HL-60/S4 (cell line): Measurements from ENCODE around the gene KRT83.
"Not testable (repeated sequence)": the region's sequence is repeated elsewhere in the genome, so short reads cannot be mapped to it uniquely, and the experiment has no call there.

Experiments
- in situ Hi-C: fragments of 300-500 bp; cut with MboI; formaldehyde crosslinking; loops from 2 replicates; pipeline ENCODE4 v1.14.3; 2022; ENCODE audit warnings: low sequenced_read_pairs

The KRT83 gene

DNA sequence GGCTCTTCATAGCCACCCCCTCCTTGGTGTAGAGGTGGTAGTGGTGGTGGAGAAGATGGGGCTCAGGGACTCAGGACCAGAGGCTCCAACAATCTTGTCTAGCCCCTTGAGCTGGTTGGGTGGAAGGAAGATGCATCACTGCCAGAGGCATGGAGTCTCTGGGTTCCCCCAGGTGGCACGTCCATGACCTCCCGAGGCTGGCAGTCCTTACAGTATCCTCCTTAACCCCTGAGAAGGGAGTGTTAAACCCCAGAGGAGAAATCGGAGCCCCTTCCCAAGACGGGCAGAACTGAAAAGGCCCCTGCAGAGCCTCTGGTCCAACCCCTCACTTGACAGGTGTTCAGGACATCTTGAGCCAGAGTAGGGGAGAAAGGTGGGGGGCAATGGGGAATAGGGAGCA lies 9.1 kb downstream of the KRT83 start:
- in situ Hi-C loops: no loop called here

DNA sequence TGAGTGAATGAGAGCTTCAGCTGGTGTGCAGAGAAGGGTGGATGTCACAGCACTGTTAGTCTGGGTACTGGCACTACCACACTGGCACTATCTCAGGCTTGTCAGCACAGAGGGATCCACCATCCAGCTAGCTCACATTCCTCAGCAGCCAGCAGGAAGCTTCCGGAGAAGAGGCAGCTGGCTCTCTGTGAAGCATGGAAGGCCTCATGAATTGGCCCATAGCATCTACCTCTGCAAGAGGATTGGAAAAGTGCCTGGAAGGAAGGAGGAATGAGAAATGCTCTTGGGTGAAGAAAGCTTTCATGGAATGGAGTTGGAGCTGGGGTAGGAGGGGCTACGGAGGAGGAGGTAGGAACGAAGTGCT lies 9.9 kb downstream of the KRT83 start:
- in situ Hi-C loops: no loop called here

DNA sequence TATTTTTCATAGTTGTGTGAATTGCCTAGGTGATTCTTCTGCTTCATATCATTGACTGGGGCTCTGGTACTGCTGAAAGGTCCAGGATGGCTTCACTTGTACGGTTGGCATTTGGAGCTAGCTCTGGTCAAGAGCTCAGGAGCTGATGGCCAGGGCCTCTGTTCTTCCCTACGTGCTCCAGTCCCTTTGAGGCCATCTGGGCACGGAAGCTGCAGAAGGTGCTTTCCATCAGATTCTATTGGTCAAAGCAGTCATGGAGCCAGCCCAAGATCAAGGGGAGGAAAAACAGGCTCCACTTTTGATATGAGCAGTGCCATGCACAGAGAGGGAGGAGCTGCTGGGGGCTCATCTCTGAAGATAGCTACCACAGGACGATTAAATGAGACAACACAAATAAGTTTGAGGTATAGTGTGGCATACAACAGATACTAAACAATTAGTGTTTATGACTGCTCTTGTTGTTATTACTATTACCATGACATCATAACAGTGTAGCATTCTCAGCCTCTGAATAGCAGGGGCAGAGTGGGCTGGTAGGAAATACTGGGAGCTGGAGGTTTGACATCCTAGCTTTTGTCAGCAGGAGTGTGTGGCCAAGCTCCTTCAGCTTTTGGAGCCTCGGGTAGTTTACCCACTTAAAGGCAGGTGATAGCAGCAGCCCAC lies 10.4 kb downstream of the KRT83 start:
- in situ Hi-C loops: no loop called here

DNA sequence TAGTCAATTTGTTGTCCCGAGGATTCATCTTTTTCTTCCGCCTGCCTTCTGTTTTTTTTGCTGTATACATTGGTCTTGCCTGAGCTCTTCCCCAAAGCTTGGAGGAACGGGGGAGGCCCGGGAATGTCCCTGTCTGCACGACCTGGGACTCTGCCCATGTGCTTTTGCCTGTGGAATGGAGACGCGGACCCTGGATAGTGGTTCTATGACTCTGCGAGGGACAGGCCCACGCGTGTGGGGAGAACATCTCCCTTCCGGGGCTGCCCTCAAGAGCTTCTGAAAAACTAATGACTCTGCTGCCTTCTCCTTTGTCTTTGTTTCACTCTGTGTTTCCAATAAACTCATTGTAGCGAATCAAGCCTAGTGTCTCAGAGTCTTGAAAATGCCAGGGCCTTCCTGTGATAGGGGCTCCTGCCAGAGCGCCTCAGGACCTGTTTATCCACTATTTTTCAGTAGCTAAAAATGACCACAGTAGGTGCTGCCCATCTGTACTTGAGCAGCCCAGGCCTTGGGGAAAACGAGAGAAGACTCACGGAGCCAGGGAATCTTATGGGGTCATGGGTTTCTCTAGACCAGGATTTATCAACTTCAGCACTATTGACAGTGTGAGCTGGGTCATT lies 12.3 kb downstream of the KRT83 start:
- in situ Hi-C loops: no loop called here

DNA sequence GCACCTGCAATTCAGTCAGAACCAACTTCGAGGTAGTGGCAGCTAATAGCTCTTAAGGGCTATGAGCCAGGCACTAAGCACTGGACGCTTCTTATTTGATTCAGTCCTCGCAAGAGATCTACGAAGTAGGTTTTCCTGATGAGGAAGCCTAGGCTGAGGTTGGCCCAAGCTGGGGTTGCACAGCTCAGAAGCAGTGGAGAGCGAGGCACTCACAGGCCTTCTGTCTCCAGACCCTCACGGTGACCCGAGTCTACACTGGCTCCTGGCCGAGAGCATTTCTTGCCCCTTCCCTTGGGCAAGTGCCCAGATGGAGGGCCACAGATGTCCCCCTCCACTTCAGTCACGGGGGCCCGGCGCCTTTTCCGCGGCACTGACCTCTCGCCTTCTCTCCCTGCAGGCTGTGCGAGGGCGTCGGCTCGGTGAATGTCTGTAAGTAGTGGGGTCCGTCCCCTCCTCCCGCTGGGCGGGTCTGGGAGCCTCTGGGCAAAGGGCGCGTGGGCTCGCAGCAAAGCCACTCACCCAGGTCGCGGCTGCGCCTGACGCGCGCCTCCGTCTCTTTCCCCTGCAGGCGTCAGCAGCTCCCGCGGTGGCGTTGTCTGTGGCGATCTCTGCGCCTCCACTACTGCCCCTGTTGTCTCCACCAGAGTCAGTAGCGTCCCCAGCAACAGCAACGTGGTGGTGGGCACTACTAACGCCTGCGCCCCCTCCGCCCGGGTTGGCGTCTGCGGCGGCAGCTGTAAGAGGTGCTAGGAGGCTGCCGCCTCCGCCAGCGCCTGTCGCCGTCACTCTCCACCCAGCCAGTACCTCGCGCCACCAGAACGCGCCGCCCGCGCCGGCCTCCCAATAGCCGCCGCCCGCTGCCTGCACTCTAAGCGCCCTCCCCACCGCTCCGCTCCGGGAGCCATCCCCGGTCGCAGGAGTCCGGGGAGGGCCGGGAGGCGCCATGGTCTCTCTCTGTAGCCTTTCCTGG lies 13.1 kb downstream of the KRT83 start:
- in situ Hi-C loops: no loop called here

DNA sequence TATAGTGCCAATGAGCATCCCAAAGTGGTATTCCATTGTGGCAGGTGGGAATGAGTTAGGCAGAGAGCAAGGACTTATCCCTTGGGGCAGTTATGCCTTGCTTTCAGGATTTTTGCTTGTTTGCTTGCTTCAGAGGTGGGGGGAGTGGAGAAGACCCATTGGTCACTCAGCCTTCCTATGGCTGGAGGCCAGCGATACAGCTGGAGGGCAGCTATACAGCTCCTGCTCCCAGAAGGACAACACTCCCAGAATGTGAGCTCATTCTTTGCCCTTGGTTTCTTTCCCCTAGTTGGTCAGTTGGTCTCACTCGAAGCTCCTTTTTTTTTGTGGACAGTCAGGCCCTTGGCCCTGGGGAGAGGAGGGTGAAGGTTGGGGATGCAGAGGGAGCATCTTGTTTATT lies 14.5 kb downstream of the KRT83 start:
- in situ Hi-C loops: no loop called here

DNA sequence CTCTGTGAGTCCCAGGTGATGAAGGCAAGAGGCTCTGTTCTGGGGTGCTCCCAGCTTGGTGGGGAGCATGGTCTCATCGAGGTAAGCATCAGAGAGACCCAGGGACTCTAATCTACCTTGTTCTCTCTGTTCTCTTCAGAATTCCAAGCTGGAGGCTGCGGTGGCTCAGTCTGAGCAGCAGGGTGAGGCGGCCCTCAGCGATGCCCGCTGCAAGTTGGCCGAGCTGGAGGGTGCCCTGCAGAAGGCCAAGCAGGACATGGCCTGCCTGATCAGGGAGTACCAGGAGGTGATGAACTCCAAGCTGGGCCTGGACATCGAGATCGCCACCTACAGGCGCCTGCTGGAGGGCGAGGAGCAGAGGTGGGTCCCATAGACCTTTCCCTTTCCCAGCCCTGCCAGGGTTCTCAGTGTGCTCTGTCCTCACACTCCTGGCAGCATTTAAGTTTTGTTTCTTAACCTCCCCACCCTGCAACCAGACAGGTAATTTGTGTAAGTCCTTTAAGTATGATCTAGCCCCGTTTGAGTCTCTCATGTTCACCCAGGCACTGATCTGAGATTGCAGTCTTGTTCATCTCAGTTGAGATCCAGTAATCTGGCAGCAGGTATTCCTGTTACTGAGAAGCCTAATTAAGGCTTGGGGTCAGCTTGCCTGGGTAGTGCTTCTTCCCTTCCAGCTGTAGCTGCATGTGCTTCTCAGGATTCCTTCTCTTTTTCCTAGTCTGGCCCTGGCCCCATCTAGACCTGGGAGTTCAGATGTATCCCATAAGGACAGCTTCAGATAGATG lies 15.1 kb downstream of the KRT83 start:
- in situ Hi-C loops: no loop called here

DNA sequence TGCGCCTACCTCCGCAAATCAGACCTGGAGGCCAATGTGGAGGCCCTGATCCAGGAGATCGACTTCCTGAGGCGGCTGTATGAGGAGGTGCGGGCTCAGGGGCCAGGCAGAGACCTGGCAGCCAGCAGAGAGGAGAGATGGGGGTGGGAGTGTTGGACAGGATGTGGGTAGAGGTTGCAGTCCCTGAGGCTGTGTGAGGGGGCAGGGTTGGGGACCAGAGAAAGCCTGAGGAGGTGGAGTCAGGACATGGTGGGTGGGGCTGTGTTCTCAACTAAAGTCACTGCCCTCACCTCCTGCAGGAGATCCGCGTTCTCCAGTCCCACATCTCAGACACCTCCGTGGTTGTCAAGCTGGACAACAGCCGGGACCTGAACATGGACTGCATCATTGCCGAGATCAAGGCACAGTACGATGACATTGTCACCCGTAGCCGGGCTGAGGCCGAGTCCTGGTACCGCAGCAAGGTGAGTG lies 16.2 kb downstream of the KRT83 start:
- in situ Hi-C loops: not testable (repeated sequence)

DNA sequence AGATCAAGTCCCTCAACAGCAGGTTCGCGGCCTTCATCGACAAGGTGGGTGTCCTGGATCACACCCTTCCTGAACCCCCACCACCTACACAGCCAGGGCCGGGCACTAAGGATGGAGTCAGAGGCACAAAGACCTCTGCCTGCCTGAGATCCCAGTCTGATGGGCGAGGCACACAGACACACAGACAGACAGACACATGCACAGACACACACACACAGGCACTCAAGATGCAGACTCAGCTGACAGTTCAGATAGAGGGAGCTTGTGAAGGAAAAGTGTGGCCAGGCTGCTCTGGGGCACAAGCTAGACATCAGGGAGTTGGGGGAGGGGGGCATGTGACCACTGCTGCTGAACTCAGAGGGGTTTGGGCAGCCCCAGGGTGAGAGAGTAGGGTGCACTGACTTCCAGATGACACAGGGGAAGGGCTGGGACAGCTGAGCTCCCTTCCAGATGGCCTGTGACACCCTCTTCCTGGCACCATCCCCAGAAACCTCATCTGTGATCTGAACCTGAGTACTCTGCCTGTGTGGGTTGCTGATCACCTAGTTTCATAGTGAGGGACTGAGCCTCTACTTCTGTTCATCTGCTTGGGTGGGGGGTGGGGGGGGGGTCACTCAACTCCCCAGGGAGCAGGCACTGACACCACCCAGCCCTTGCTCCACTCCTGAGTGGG lies 18.8 kb downstream of the KRT83 start:
- in situ Hi-C loops: not testable (repeated sequence)

DNA sequence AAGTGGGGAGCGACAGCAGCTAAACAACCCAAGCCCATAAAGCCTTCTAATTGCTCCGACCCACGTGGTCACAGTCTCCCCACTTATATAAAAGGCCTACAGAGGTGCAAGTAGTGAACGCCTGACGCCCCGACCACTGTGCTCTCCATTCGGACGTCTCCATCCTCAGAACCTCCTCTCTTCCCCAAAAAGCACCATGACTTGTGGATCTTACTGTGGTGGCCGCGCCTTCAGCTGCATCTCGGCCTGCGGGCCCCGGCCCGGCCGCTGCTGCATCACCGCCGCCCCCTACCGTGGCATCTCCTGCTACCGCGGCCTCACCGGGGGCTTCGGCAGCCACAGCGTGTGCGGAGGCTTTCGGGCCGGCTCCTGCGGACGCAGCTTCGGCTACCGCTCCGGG lies 19.5 kb downstream of the KRT83 start:
- in situ Hi-C loops: not testable (repeated sequence)

DNA sequence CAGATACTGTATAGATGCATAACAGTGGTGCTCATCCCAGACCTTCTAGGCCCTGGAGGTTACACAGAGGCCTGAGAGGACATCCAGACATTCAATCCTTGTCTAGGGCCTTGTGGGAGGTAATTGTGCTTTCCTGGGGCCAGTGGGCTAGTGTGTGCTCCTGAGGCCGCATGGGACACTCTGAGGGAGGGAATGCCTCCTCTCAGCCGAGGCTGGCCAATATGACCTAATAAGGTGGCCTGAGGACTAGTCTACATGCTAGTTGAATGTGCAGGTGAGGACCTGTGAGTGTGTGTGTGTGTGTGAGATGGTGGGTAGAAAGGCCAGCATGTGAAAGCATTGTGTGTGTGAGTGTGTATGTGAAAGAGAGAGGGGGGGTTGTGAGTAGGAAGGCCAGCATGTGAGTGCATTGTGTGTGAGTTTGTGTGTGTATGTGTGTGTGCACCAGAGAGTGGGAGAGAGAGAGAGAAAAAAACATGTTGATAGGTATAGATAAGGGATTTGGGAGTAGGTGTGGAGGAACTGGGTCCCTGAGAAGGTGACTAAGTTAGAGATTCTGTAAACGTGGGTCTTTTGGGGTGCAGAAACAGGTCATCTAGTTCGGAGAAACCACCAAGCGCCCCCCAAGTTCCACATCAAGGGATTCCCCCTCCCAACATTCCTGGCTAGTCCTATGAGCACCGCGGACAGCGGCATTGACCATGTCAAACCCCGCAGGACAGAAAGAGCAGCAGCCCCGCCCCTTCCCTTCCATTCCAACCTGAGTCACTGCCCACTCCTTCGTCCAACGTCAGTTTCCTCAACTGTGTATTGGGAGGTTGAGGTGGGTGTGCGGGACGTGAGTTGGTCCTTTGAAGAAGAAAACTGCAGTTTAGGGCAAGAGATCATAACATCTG lies 20.2 kb downstream of the KRT83 start:
- in situ Hi-C loops: no loop called here

DNA sequence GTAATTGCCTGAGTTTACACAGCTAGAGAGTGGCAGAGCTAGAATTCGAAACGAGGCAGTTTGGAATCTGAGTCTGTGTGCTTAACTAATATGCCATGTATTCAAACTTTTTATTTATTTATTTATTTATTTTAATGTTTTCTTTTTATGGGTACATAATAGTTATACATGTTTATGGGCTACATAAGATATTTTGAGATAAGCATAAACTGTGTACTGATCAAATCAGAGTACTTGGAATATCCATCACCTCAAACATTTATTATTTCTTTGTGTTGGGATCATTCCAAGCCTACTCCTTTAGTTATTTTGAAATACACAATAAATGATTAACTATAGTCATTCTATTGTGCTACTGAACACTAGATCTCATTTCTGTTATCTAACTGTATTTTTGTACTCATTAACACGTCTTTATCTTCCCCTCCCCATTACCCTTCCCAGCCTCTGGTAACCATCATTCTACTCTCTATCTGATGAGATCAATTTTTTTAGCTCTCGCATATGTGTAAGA lies 22.5 kb downstream of the KRT83 start:
- in situ Hi-C loops: no loop called here

DNA sequence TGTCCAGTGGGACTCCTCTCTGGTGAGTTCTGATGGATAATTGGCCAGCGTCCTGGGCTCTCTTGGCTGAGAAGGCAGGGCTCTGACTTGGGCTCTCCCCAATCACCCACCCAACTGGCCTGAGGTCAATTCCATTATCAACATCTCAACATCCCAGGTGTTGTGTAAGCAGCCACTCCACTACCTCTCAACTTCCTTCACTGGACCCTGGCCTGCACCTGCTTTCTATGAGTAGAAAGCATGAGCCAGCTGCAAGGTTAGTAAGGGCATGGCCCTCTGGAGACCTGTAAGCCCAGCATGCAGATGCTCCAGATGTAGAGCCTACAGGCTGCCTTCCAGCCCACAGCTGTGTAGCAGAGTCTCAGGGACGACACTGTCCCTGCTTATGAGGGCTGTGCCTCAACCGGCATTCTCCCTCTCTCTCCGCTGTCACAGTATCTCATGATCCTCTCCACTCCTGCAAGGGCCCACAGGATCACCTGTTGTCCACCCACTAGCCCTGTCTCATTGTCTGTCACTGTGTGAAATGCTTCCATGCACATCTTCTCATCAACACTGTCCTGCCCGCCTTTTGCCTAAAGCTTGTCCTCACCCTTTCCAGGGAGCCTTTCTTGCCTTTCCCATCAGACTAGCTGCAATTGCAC lies 24.5 kb downstream of the KRT83 start:
- in situ Hi-C loops: no loop called here

DNA sequence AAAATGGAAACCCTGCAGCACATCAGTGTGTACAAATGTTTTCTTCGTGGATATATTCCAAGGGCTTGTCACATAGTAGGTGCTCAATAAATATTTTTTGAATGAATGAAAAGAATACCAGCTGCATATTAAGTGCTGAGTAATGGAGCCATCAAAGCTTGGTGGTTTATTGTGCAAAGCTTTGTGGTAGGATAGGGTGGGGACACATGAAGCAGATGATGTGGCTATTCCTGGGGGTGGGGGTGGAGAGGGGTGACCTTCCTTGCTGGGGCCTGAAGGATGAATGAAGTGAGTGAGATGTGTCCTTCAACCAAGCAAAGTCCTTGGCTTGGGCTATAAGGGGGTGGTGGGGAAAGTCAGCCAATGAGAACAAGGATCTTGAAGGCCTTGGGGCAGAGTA lies 25.5 kb downstream of the KRT83 start:
- in situ Hi-C loops: no loop called here

DNA sequence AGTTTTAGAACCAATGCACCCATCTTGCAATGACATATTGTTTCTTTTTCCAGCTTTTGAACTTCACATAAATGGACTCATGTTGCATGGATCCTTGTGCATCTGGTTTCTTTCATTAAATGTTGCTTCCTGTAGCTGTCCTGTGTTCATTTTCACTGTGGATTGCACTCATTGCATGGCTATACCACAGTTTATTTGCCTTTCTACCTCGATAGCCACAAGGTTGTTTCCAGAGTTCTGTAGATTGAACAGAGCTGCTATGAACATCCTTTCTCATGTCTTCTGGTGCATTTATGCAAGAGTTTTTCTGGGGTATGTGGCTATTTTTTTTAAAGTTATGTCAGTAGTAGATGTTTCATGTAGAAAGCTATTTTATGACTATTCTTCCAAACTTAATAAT lies 26.4 kb downstream of the KRT83 start:
- in situ Hi-C loops: no loop called here

DNA sequence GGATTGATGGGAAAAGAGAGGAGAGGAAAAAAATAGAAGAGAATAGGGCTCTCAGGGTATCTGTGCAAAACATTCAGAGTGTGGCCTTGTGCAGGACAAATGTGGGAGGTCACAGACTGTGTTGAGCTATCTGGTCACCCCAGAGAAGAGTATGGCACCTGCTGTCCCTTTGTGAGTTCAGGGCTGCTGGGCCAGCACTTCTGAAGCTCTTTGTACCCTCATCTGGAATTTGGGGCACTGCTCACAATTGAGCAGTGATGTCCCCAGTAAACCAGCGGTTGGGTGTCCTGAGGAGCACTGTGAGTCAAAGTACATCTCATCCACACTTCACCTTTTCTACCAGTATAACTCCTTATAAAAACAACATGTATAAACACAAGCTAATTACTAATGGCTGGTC lies 27.3 kb downstream of the KRT83 start:
- in situ Hi-C loops: no loop called here

DNA sequence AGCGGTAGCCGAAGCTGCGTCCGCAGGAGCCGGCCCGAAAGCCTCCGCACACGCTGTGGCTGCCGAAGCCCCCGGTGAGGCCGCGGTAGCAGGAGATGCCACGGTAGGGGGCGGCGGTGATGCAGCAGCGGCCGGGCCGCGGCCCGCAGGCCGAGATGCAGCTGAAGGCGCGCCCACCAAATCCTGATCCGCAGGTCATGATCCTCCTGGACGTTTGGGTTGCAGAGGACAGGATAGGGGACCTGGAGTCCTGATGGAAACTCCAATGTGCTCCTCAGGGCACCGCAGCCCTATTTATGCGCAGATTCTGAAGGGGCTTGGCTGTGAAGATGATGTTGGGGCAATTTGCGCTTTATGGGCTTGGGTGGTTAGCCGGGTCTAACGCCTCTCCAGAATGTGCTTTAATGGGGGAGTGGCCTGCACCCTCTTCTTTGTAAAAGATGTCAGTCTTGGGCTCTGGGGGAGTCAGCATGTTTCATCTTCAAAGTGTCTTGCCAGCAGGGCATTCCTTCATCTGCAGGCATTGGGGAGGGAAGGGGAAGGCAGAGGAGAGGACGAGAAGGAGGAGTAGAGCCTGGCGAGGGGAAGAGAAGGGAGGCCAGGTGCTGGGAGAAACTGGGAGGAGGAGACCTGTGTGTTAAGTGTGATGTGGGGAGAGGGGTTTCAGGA lies 29.8 kb downstream of the KRT83 start, which contains the start of gene KRT81:
KRT81 (minus strand) TSS at position 268 of the 669 bp plus-strand sequence; CDS start at position 199, 69 bp downstream.
- in situ Hi-C loops: no loop called here
